GM12874 (cell line): ENCODE measurements around the gene MINDY4.

Experiments
- CTCF ChIP-seq: IDR thresholded peaks from 2 replicates; pipeline ENCODE4 v1.5.1; 2011; ENCODE audit warnings: low read depth, mild to moderate bottlenecking, control low read depth, low read length, moderate library complexity; ENCODE audit not compliant: insufficient read depth

Gene MINDY4

GRCh38 chr7:30836991-30837390, 65.8 kb downstream of the MINDY4 start:
- no peak for TF ChIP-seq CTCF

- TF ChIP-seq CTCF: no peak
These were observed 66.4 kb downstream of the MINDY4 start for GRCh38 chr7:30837581-30837980.

DNA sequence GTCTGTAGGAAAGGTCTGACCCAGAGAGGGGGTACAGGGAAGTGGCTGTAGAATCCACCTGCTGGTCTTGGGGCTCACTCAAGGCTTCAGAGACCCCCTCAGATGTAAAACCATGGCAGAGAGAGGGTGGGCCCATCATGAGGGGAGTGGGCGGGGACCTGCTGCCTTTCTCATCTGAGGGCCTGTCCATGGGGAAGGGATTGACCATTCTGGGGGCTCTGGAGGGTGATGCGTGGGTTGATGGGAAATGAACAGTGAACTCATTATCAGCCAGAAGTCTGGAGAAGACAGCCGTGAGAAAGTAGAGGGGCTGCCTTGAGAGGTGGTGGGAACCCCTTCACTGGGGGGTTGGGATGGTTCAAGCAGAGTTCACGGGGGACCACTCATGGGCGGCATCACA, 66.8 kb downstream of the MINDY4 start:
- TF ChIP-seq CTCF: no peak

GRCh38 chr7:30840141-30841024, 69.2 kb downstream of the MINDY4 start:
- no peak for TF ChIP-seq CTCF

DNA sequence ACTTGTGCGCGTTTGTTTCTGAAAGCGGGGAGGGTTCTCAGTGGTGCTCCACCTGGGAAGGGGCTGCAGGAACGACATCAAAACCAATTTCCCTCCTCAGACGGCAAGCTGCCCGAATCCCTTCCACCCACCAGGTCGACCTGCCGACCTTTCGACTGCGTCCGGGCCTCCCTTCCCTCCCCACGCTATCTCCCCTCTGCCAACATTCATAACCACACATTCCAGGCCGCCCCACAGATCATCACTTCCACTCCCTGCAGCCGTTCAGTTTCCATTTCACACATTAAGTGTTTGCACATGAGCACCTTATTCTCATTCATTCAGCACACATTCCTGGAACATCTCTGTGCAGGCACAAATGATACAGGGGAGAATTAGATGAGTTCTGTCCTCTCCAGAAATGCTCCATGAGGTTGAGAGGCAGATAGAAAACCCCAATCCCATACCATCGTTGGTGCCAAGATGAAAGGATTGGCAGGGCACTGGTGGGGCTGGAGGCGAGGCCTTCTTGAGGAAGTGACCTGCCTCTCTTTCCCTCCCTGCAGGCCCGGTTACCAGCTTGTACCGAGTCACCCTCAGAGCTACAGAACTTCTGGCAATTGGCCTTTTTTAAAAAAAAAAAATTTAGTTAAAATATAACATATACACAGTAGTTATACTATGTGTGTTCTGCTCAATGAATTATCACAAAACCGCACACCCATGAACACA, 70.0 kb downstream of the MINDY4 start:
- no peak for TF ChIP-seq CTCF

DNA sequence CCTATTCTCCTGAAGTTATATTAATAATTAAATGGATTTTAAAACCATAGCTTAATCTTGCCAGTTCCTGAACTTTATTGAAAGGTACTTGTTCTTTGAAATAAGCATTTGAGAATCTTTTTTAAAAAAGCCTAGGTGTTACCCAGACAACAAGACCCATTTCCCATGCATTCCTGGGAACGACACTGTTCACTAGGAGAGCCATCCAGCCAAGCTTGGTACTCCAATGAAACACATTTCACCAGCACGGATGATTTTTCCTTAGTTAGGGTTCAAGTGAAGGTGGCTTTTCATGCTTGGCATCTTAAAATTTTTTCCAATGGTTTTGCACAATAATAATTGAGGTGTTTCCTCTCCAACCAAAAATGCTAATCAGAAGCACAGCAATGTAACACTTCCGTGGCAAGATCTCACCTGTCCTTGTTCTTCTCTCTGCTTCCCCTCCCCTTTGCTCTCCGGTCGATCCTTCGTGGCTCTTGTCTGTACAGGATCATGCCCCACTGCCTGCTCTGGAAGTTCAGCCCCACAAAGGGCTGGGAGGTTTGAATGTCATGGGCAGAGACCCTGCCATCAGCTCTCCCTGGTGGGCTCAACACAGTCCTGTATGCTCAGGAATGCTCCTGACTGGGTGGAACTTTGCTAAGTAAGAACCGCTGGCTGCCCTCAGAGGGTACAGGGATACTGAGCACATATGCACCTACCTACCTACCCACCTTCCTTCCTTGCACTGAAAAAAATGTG, 70.8 kb downstream of the MINDY4 start:
- TF ChIP-seq CTCF: no peak

GRCh38 chr7:30842542-30843451, 71.6 kb downstream of the MINDY4 start:
- no peak for TF ChIP-seq CTCF
